ENCODE measurements around the gene PDLIM7.

DNA sequence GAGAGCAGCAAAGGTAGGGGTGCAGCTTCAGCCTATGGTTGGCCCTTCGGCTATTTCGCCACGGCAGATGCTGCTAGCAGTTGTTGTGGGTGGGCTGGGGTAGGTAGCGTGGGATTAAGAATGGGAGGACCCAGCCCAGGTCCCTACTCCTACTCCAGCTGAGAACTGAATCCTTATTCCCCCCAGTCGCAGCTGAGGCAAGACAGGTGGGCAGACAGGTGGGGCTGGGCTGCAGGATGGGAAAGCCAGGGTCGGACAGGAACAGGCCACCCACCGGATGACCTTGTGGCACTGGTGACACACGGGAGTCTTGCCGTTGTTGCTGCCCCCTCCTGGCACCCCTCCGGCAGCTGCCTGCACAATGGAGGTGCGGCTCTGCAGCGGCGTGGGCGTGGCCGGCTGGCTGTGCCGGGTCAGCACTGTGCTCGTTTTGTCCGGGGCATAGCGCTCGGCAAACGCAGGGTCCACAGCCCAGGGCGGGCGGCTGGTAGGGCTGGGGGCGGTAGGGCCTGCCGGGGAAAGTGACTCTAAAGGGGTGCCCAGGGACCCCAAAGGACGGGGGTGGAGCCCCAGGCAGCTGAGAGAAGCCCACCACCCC lies 8.2 kb downstream of the PDLIM7 start:
- TF ChIP-seq CTCF (IDR thresholded peaks at IDR 0.05; ENCODE audit: poor library complexity, severe bottlenecking) = no peak
- TF ChIP-seq SMC3 (conservative IDR thresholded peaks at IDR 0.05; ENCODE audit: poor library complexity) = no peak
- TF ChIP-seq MXI1 (conservative IDR thresholded peaks at IDR 0.05; ENCODE audit: poor library complexity, severe bottlenecking) = no peak
- TF ChIP-seq EZH2 (IDR thresholded peaks at IDR 0.05; ENCODE audit: borderline replicate concordance, insufficient read depth, low read length, poor library complexity, severe bottlenecking) = no peak
- TF ChIP-seq POLR2AphosphoS5 (IDR thresholded peaks at IDR 0.05) = no peak

All from neural cell (in vitro differentiated cells).